GM10266 (cell line): ENCODE results near the gene CSRP2.

ENCODE experiments used
- DNase-seq: peaks from one replicate; pipeline ENCODE4 v3.0.0; 2012; ENCODE audit errors: extremely low spot score
- CTCF ChIP-seq: IDR thresholded peaks from 2 replicates; pipeline ENCODE4 v1.5.1; 2012; ENCODE audit warnings: mild to moderate bottlenecking, low read depth; ENCODE audit not compliant: control insufficient read depth, insufficient read depth; ENCODE audit errors: missing control alignments

Gene CSRP2

DNA sequence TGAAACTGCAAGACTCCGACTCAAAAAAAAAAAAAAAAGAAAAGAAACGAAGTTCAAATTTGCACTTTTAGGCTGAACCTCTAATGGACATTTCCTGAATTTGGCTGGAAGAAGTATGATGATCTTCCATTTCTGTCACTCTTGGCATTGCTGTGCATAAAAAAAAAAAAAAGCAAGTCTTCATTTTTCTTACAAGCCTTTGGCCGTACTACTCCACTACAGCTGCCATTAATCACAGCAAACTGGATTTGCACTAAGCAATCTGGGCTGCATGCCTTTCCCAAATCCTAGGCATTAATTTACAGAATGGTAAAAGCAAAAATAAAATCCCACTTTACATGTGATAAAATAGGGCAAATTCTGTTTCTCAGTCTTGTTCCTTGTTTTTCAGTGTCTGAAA, 7.1 kb downstream of the CSRP2 start:
- no peak for TF ChIP-seq CTCF

DNA sequence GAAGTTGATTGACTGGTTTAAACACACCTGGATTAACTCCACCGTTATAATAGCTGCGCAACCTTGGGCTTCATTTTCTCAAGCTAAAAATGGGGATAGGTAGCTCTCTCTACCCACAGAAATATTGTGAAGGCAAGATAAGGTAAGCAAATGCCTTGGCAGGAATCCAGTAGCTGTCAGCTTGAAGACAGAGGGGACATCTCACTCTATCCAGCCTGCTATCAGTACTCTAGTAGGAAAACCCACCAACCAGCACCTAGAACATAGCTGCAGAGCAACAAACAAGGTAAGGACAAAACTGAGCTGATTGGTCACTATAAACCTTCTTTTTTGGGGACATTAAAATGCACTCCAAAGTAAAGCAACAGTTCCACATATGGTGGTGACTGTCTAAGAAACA, 7.7 kb downstream of the CSRP2 start:
- no peak for TF ChIP-seq CTCF
- DNase-seq: no peak

More for the DNA sequence above, 7.1 kb downstream of the CSRP2 start:
- DNase-seq: no peak

- TF ChIP-seq CTCF: no peak
- DNase-seq: no peak
Measured at GRCh38 chr12:76866726-76867125, 12.1 kb downstream of the CSRP2 start.

DNA sequence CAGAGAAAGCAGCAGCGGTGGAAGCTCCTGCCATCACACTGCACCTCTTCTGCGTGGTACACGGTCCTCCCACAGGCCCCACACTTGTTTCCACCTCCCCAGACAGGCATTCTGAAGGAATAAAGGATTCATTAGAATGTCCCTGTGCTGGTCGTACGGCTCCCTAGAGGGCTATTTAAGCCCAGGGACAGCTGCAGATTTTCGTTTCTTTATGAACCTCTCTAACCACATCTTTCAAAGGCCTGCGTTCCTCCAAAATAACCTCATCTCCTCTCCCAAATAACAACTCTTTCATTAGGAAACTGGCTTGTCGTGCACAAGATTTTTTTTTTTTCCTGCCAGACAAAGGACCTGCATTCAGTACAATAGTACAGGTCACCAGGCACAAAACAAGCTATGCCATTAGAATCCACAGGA, 12.7 kb downstream of the CSRP2 start:
- TF ChIP-seq CTCF: no peak
- no peak for DNase-seq

DNA sequence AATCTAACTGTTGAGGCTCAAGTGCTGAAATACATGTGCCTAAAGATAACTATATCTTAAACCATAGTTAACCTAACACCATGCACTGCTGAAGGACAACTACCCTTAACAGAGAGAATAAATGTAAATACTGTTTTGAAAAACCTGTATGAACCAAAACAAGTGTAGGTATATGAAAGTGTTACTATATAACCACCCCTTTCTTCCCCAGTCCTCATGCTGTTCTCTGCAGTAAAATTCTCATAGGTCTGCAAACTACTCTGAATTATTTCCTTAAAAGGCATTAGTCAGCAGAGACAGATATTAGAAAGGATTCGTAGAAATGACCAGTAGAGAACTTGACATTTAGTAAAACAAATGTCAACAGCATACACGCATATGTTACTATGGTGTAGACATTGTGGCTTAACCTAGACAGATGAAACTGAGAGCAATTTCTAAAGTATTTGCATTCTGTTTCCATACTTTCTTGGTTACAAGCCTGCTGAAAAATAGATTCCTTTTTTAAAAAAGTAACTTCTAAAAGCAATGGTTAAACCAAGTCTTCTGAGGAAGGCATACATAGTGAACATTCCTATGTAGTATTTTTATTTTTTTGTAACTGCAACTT, 13.9 kb downstream of the CSRP2 start:
- no peak for TF ChIP-seq CTCF
- no peak for DNase-seq

- no peak for TF ChIP-seq CTCF
- no peak for DNase-seq
Measured at GRCh38 chr12:76863837-76864236, 15.0 kb downstream of the CSRP2 start.

DNA sequence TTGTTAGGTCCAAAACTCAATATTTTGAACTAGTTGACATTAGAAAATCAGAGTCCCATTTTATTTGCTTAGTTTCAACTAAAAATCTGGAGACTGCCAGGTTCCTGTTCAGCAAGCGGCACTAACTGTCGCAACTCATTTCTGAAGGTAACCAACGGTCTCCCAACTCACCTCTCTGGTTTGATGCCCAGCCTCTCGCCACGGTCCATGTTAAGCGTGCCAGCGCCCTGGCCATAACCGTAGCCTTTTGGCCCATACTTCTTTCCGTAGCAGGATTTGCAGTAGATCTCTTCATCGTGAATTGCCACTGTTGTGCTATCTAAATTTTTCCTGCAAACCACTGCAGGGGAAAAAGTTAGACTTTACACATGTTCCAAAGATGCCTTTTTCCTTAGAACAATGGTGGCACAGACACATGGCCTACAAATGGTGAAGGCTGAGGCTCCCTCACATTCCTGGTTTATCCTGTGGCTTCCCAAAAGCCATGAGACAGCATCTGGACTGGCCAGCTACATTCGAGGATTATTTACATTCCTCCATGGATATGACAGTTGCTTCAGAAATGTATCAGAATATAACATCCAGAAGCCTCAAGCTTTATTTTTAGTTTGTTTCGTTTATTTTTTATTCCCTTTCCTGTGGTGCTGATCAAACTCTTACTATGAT, 15.7 kb downstream of the CSRP2 start:
- no peak for TF ChIP-seq CTCF
- DNase-seq: no peak
